MM.1S (cell line): ENCODE measurements around the gene THADA.

Experiments used
- DNase-seq: peaks from one replicate; pipeline ENCODE4 v3.0.0-alpha.2; 2015
- H2AFZ ChIP-seq: fragments of 300-600 bp; sonication (generic); 2 replicates; pipeline ENCODE4 v1.6.0; 2016; ENCODE audit warnings: antibody characterized with exemption, low read length
- H3F3A ChIP-seq: fragments of 300-600 bp; sonication (generic); 2 replicates; pipeline ENCODE4 v1.6.1; 2016; ENCODE audit warnings: mild to moderate bottlenecking, antibody characterized with exemption, low read length, moderate library complexity, mixed read lengths; ENCODE audit not compliant: insufficient read depth
- H3K27ac ChIP-seq: fragments of 300-600 bp; sonication (generic); 2 replicates; pipeline ENCODE4 v1.5.1; 2016; ENCODE audit warnings: mild to moderate bottlenecking, low read length
- H3K27me3 ChIP-seq: fragments of 300-600 bp; sonication (generic); replicated peaks from 2 replicates; pipeline ENCODE4 v1.6.0; 2016; ENCODE audit warnings: low read length; ENCODE audit not compliant: insufficient read depth
- H3K36me3 ChIP-seq: fragments of 300-600 bp; sonication (generic); replicated peaks from 2 replicates; pipeline ENCODE4 v1.6.1; 2016; ENCODE audit warnings: mild to moderate bottlenecking, low read length, mixed read lengths; ENCODE audit not compliant: insufficient read depth
- H3K4me1 ChIP-seq: fragments of 300-600 bp; sonication (generic); 2 replicates; pipeline ENCODE4 v1.6.1; 2016; ENCODE audit warnings: low read length, mixed read lengths
- H3K4me2 ChIP-seq: fragments of 300-600 bp; sonication (generic); 2 replicates; pipeline ENCODE4 v1.6.0; 2016; ENCODE audit warnings: low read depth, low read length
- H3K4me3 ChIP-seq: fragments of 300-600 bp; sonication (generic); 2 replicates; pipeline ENCODE4 v1.5.1; 2016; ENCODE audit warnings: low read length, mixed read lengths
- H3K79me2 ChIP-seq: fragments of 300-600 bp; sonication (generic); 2 replicates; pipeline ENCODE4 v1.6.1; 2016; ENCODE audit warnings: mixed run types, low read length, mixed read lengths
- H3K9ac ChIP-seq: fragments of 300-600 bp; sonication (generic); 2 replicates; pipeline ENCODE4 v1.6.1; 2016; ENCODE audit warnings: low read length, mixed read lengths
- H3K9me2 ChIP-seq: fragments of 300-600 bp; sonication (generic); replicated peaks from 2 replicates; pipeline ENCODE4 v1.6.1; 2016; ENCODE audit warnings: mild to moderate bottlenecking, low read length, mixed read lengths; ENCODE audit not compliant: insufficient read depth
- H3K9me3 ChIP-seq: fragments of 300-600 bp; sonication (generic); replicated peaks from 2 replicates; pipeline ENCODE4 v1.6.1; 2016; ENCODE audit warnings: mild to moderate bottlenecking, low read length, mixed read lengths; ENCODE audit not compliant: insufficient read depth
- H4K20me1 ChIP-seq: fragments of 300-600 bp; sonication (generic); 2 replicates; pipeline ENCODE4 v1.6.1; 2016; ENCODE audit warnings: mild to moderate bottlenecking, low read length, moderate library complexity, mixed read lengths; ENCODE audit not compliant: insufficient read depth
- CTCF ChIP-seq: fragments of 300-600 bp; sonication (generic); IDR thresholded peaks from 2 replicates; pipeline ENCODE4 v1.5.1; 2016; ENCODE audit warnings: antibody characterized with exemption, low read length, mixed read lengths
- EZH2 ChIP-seq: fragments of 300-600 bp; sonication (generic); optimal IDR thresholded peaks from 2 replicates; pipeline ENCODE3; 2017; ENCODE audit warnings: low read depth, mild to moderate bottlenecking, antibody characterized with exemption, low read length, mixed read lengths
- EZH2phosphoT487 ChIP-seq: fragments of 300-600 bp; sonication (generic); IDR thresholded peaks from 2 replicates; pipeline ENCODE4 v1.6.1; 2018; ENCODE audit warnings: antibody characterized with exemption, low read length

THADA gene

GRCh38 chr2:43314299-43314927 lies 281.4 kb downstream of the THADA start:
- Histone ChIP-seq H3K9ac (no peak overlapping the region), H3K36me3 (no peaks in the 10 kb centered on the region), H3F3A (no peaks in the 10 kb centered on the region), H3K27me3 (no peaks in the 10 kb centered on the region), H2AFZ (no peak overlapping the region), H3K79me2 (no peaks in the 10 kb centered on the region), H3K4me1 (peaks cover 7% of the 10 kb centered on the region; the same call in 1 of the 2 replicates), H3K9me3 (no peaks in the 10 kb centered on the region), H3K9me2 (no peaks in the 10 kb centered on the region), H4K20me1 (no peaks in the 10 kb centered on the region), H3K4me2 (no peak overlapping the region), H3K4me3 (no peak overlapping the region), H3K27ac (no peak overlapping the region)
- TF ChIP-seq EZH2 (no peak), CTCF (no peak), EZH2phosphoT487 (no peak)
- DNase-seq, result no peak

- H3K4me2 ChIP-seq, result no peak overlapping the region
- TF ChIP-seq EZH2 (no peak), EZH2phosphoT487 (no peak), CTCF (no peak)
- H3K79me2 ChIP-seq, result no peaks in the 10 kb centered on the region
- no peak overlapping the region for H2AFZ ChIP-seq
- H3K27me3 ChIP-seq, result no peaks in the 10 kb centered on the region
- no peaks in the 10 kb centered on the region for H3K36me3 ChIP-seq
- peaks cover 7% of the 10 kb centered on the region; the same call in 1 of the 2 replicates for H3K4me1 ChIP-seq
- no peak overlapping the region for H3K9ac ChIP-seq
- no peaks in the 10 kb centered on the region for H4K20me1 ChIP-seq
- no peak for DNase-seq
- H3F3A ChIP-seq, result no peaks in the 10 kb centered on the region
- no peaks in the 10 kb centered on the region for H3K9me2 ChIP-seq
- no peak overlapping the region for H3K4me3 ChIP-seq
- H3K27ac ChIP-seq, result no peak overlapping the region
- no peaks in the 10 kb centered on the region for H3K9me3 ChIP-seq
Measured at GRCh38 chr2:43313642-43314017, 282.2 kb downstream of the THADA start.

GRCh38 chr2:43312755-43313641 lies 282.8 kb downstream of the THADA start:
- Histone ChIP-seq H2AFZ (no peak overlapping the region), H3K9ac (no peak overlapping the region), H3K79me2 (no peaks in the 10 kb centered on the region), H3K27me3 (no peaks in the 10 kb centered on the region), H3K9me2 (no peaks in the 10 kb centered on the region), H4K20me1 (no peaks in the 10 kb centered on the region), H3K4me1 (peaks cover 7% of the 10 kb centered on the region; the same call in 1 of the 2 replicates), H3K4me2 (no peak overlapping the region), H3K9me3 (no peaks in the 10 kb centered on the region), H3F3A (no peaks in the 10 kb centered on the region), H3K4me3 (no peak overlapping the region), H3K36me3 (no peaks in the 10 kb centered on the region), H3K27ac (no peak overlapping the region)
- TF ChIP-seq CTCF (no peak), EZH2 (no peak), EZH2phosphoT487 (no peak)
- DNase-seq, result no peak
